IMR-90 (cell line): ENCODE results near the gene ZDHHC11B.

Experiments used
- BHLHE40 ChIP-seq: fragments of 150-350 bp; IDR thresholded peaks from 2 replicates; pipeline ENCODE4 v1.6.1; 2016; ENCODE audit warnings: mild to moderate bottlenecking, low read depth, low read length
- CEBPB ChIP-seq: IDR thresholded peaks from 2 replicates; pipeline ENCODE4 v1.6.1; 2012; ENCODE audit warnings: low read depth, low read length, improper control_type of control experiment
- CHD1 ChIP-seq: IDR thresholded peaks from 2 replicates; pipeline ENCODE4 v1.6.1; 2012; ENCODE audit warnings: low read depth, low read length, improper control_type of control experiment
- MAZ ChIP-seq: IDR thresholded peaks from 2 replicates; pipeline ENCODE4 v1.6.1; 2012; ENCODE audit warnings: low read depth, mild to moderate bottlenecking, low read length, improper control_type of control experiment, moderate library complexity, borderline replicate concordance
- MXI1 ChIP-seq: IDR thresholded peaks from 2 replicates; pipeline ENCODE4 v1.6.1; 2012; ENCODE audit warnings: low read depth, mild to moderate bottlenecking, low read length, moderate library complexity, borderline replicate concordance
- NFE2L2 ChIP-seq: fragments of 150-350 bp; IDR thresholded peaks from 2 replicates; pipeline ENCODE4 v1.6.1; 2016; ENCODE audit warnings: low read depth, mild to moderate bottlenecking, low read length
- POLR2A ChIP-seq: IDR thresholded peaks from 2 replicates; pipeline ENCODE4 v1.6.1; 2012; ENCODE audit warnings: mild to moderate bottlenecking, low read depth, low read length
- RAD21 ChIP-seq: IDR thresholded peaks from 2 replicates; pipeline ENCODE4 v1.6.1; 2012; ENCODE audit warnings: low read length, improper control_type of control experiment
- RCOR1 ChIP-seq: IDR thresholded peaks from 2 replicates; pipeline ENCODE4 v1.6.1; 2012; ENCODE audit warnings: mild to moderate bottlenecking, low read length, improper control_type of control experiment; ENCODE audit not compliant: insufficient replicate concordance
- RFX5 ChIP-seq: IDR thresholded peaks from 2 replicates; pipeline ENCODE4 v1.8.0; 2012; ENCODE audit warnings: low read depth, mild to moderate bottlenecking, low read length, moderate library complexity
- SMC3 ChIP-seq: fragments of 150-350 bp; IDR thresholded peaks from 2 replicates; pipeline ENCODE4 v1.6.1; 2016; ENCODE audit warnings: low read depth, mild to moderate bottlenecking, antibody characterized with exemption, low read length, moderate library complexity
- USF2 ChIP-seq: fragments of 150-350 bp; IDR thresholded peaks from 2 replicates; pipeline ENCODE4 v1.6.1; 2017; ENCODE audit warnings: mild to moderate bottlenecking, antibody characterized with exemption, low read length, low read depth
- TF ChIP-seq, protein P1 (sequence below): conservative IDR thresholded peaks from 2 replicates; pipeline ENCODE4 v1.5.1; 2012; ENCODE audit warnings: mild to moderate bottlenecking, low read depth, low read length, improper control_type of control experiment
- TF ChIP-seq, protein P2 (sequence below): fragments of 150-350 bp; IDR thresholded peaks from 2 replicates; pipeline ENCODE4 v1.6.1; 2016; ENCODE audit warnings: low read depth, mild to moderate bottlenecking, low read length, moderate library complexity, borderline replicate concordance

DNA sequence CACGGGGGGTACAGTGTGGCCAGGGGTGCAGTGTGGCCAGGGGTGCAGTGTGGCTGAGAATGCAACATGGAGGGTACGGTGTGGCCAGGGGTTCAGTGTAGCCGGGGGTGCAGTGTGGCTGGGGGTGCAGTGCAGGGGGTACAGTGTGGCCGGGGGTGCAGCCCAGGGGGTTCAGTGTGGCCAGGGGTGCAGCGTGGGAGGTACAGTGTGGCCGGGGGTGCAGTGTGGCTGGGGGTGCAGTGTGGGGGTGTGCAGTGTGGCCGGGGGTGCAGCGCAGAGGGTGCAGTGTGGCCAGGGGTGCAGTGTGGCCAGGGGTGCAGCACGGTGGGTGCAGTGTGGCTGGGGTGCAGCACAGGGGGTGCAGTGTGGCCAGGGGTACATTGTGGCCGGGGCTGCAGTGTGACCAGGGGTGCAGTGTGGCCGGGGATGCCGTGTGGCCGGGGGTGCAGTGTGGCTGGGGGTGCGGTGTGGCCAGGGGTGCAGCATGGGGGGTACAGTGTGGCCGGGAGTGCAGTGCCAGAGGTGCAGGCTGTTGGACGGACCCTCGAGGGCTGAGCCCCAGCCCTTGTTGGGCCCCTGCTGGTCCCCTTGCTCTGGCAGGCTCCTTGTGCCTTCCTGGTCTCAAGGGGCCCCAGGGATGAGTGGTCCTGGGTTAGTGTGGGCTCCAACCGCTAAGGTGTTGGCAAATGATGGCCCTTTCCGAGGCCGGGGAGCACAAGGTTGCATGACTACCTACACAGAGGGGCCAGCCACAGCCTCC is 109.2 kb downstream of the ZDHHC11B start:
- TF ChIP-seq, protein P1, sequence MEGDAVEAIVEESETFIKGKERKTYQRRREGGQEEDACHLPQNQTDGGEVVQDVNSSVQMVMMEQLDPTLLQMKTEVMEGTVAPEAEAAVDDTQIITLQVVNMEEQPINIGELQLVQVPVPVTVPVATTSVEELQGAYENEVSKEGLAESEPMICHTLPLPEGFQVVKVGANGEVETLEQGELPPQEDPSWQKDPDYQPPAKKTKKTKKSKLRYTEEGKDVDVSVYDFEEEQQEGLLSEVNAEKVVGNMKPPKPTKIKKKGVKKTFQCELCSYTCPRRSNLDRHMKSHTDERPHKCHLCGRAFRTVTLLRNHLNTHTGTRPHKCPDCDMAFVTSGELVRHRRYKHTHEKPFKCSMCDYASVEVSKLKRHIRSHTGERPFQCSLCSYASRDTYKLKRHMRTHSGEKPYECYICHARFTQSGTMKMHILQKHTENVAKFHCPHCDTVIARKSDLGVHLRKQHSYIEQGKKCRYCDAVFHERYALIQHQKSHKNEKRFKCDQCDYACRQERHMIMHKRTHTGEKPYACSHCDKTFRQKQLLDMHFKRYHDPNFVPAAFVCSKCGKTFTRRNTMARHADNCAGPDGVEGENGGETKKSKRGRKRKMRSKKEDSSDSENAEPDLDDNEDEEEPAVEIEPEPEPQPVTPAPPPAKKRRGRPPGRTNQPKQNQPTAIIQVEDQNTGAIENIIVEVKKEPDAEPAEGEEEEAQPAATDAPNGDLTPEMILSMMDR = no peak
- TF ChIP-seq CHD1 (no peak), RFX5 (no peak), SMC3 (no peak), POLR2A (no peak), MXI1 (no peak), RAD21 (no peak), NFE2L2 (no peak), MAZ (no peak), USF2 (no peak), BHLHE40 (no peak), RCOR1 (no peak), CEBPB (no peak)
- TF ChIP-seq, protein P2, sequence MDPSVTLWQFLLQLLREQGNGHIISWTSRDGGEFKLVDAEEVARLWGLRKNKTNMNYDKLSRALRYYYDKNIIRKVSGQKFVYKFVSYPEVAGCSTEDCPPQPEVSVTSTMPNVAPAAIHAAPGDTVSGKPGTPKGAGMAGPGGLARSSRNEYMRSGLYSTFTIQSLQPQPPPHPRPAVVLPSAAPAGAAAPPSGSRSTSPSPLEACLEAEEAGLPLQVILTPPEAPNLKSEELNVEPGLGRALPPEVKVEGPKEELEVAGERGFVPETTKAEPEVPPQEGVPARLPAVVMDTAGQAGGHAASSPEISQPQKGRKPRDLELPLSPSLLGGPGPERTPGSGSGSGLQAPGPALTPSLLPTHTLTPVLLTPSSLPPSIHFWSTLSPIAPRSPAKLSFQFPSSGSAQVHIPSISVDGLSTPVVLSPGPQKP = no peak
